ENCODE data around the gene GPC6. TPM values are rescaled to one million over a fixed set of nuclear protein-coding genes. Genes with fewer than 3 reads are reported as not detected.

The GPC6 gene
- total and polyA plus RNA-seq, 4 donors: 5.9 to 29.1 (median 18.2) TPM

GRCh38 chr13:93810264-93810663, 583.7 kb downstream of the GPC6 start:
- no peaks in the 10 kb centered on the region for H3K36me3 ChIP-seq (ENCODE audit: control insufficient read depth in 4 of 4, insufficient read depth in 3 of 4, low read depth in 1 of 4, low read length in 3 of 4)
- H3K9ac ChIP-seq (ENCODE audit: low read depth in 1 of 2, low read length in 2 of 2): no peak overlapping the region
- 67% methylated on average over 4 of the region's 4 CpGs for WGBS
- no peak overlapping the region for H3K4me3 ChIP-seq (ENCODE audit: low read depth in 1 of 3, low read length in 3 of 3)
- H3K9me3 ChIP-seq (ENCODE audit: control insufficient read depth in 4 of 4, low read length in 3 of 4): no peaks in the 10 kb centered on the region
- no peak for DNase-seq (ENCODE audit: low spot score)
- H3K27me3 ChIP-seq (ENCODE audit: control insufficient read depth in 4 of 4, insufficient read depth in 4 of 4, low read length in 3 of 4): no peaks in the 10 kb centered on the region
- H3K4me1 ChIP-seq (ENCODE audit: control insufficient read depth in 4 of 4, insufficient read depth in 4 of 4, low read length in 3 of 4): no peaks in the 10 kb centered on the region
- H3K27ac ChIP-seq (ENCODE audit: low read depth in 1 of 2, low read length in 2 of 2): no peak overlapping the region
- TF ChIP-seq ATF3 (IDR thresholded peaks at IDR 0.05) (no peak), RAD21 (IDR thresholded peaks at IDR 0.05) (no peak), REST (IDR thresholded peaks at IDR 0.05) (no peak), GABPA (IDR thresholded peaks at IDR 0.05 in 1 of 2, conservative IDR thresholded peaks at IDR 0.05 in 1 of 2) (no peak), EGR1 (IDR thresholded peaks at IDR 0.05; ENCODE audit: low read depth in 2 of 2) (no peak), ZBTB33 (IDR thresholded peaks at IDR 0.05) (no peak), FOXA1 (IDR thresholded peaks at IDR 0.05) (no peak), HNF4G (IDR thresholded peaks at IDR 0.05) (no peak), HNF4A (conservative IDR thresholded peaks at IDR 0.05) (no peak), TAF1 (conservative IDR thresholded peaks at IDR 0.05) (no peak)
- TF ChIP-seq, protein P1, sequence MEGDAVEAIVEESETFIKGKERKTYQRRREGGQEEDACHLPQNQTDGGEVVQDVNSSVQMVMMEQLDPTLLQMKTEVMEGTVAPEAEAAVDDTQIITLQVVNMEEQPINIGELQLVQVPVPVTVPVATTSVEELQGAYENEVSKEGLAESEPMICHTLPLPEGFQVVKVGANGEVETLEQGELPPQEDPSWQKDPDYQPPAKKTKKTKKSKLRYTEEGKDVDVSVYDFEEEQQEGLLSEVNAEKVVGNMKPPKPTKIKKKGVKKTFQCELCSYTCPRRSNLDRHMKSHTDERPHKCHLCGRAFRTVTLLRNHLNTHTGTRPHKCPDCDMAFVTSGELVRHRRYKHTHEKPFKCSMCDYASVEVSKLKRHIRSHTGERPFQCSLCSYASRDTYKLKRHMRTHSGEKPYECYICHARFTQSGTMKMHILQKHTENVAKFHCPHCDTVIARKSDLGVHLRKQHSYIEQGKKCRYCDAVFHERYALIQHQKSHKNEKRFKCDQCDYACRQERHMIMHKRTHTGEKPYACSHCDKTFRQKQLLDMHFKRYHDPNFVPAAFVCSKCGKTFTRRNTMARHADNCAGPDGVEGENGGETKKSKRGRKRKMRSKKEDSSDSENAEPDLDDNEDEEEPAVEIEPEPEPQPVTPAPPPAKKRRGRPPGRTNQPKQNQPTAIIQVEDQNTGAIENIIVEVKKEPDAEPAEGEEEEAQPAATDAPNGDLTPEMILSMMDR (IDR thresholded peaks at IDR 0.05; ENCODE audit: low read depth, low read length, missing input control): no peak

GRCh38 chr13:93811071-93811737, 584.6 kb downstream of the GPC6 start:
- no peak for DNase-seq (ENCODE audit: low spot score)
- Histone ChIP-seq H3K4me1 (ENCODE audit: control insufficient read depth in 4 of 4, insufficient read depth in 4 of 4, low read length in 3 of 4) (no peaks in the 10 kb centered on the region), H3K9me3 (ENCODE audit: control insufficient read depth in 4 of 4, low read length in 3 of 4) (no peaks in the 10 kb centered on the region), H3K27ac (ENCODE audit: low read depth in 1 of 2, low read length in 2 of 2) (no peak overlapping the region), H3K4me3 (ENCODE audit: low read depth in 1 of 3, low read length in 3 of 3) (no peak overlapping the region), H3K36me3 (ENCODE audit: control insufficient read depth in 4 of 4, insufficient read depth in 3 of 4, low read depth in 1 of 4, low read length in 3 of 4) (no peaks in the 10 kb centered on the region), H3K27me3 (ENCODE audit: control insufficient read depth in 4 of 4, insufficient read depth in 4 of 4, low read length in 3 of 4) (no peaks in the 10 kb centered on the region), H3K9ac (ENCODE audit: low read depth in 1 of 2, low read length in 2 of 2) (no peak overlapping the region)
- WGBS: 93% methylated on average over 3 of the region's 3 CpGs
- TF ChIP-seq HNF4A (conservative IDR thresholded peaks at IDR 0.05): no peak
- TF ChIP-seq TAF1 (conservative IDR thresholded peaks at IDR 0.05): no peak
- TF ChIP-seq ZBTB33 (IDR thresholded peaks at IDR 0.05): no peak
- no peak for TF ChIP-seq ATF3 (IDR thresholded peaks at IDR 0.05)
- no peak for TF ChIP-seq YY1 (IDR thresholded peaks at IDR 0.05)
- TF ChIP-seq HNF4G (IDR thresholded peaks at IDR 0.05): no peak
- no peak for TF ChIP-seq RAD21 (IDR thresholded peaks at IDR 0.05)
- no peak for TF ChIP-seq FOXA1 (IDR thresholded peaks at IDR 0.05)
- TF ChIP-seq, protein P1 (IDR thresholded peaks at IDR 0.05; ENCODE audit: low read depth, low read length, missing input control): no peak
- TF ChIP-seq GABPA (IDR thresholded peaks at IDR 0.05 in 1 of 2, conservative IDR thresholded peaks at IDR 0.05 in 1 of 2): no peak
- TF ChIP-seq MAX (IDR thresholded peaks at IDR 0.05): no peak
- TF ChIP-seq RXRA (IDR thresholded peaks at IDR 0.05): no peak
- TF ChIP-seq NR2F2 (IDR thresholded peaks at IDR 0.05): no peak

All from liver (tissue), 9 donors.